KOPT-K1 (cell line): ENCODE measurements around the gene HPDL.

Experiments
- H3K27ac ChIP-seq: fragments of 200-600 bp; sonication (generic); 2 replicates; pipeline ENCODE4 v1.5.1; 2016; ENCODE audit warnings: antibody characterized with exemption, mild to moderate bottlenecking, low read depth, low read length; ENCODE audit not compliant: poor library complexity, severe bottlenecking
- H3K36me3 ChIP-seq: fragments of 200-600 bp; sonication (generic); 2 replicates; pipeline ENCODE4 v1.5.1; 2017; ENCODE audit warnings: antibody characterized with exemption, mild to moderate bottlenecking, low read length, moderate library complexity; ENCODE audit not compliant: insufficient read depth
- H3K9me3 ChIP-seq: fragments of 200-600 bp; sonication (generic); 2 replicates; pipeline ENCODE4 v1.5.1; 2017; ENCODE audit warnings: antibody characterized with exemption, low read length, mild to moderate bottlenecking; ENCODE audit not compliant: insufficient read depth, poor library complexity, severe bottlenecking

The HPDL gene

DNA sequence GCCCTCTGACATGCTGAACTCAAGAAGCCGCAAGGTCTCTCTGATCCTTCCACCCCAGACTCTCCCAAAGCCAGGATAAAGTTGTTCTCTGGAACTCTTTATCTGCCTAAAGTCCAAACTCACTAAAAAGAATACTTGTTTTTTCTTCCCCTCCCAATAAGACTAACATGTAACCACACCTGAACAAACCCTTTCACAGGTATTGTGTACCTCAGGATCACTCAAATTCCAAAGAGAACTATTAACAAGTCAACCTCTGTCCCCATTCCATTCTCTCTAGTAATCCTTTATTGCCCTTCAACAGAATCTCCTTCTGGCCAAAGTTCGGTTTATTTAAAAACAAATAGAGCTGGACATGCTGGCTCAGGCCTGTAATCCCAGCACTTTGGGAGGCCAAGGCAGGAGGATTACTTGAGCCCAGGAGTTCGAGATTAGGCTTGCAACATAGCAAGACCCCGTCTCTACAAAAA is 9.2 kb downstream of the HPDL start:
- H3K9me3 ChIP-seq, result no peaks in the 10 kb centered on the region
- peaks cover 47% of the 10 kb centered on the region for H3K36me3 ChIP-seq
- no peak overlapping the region for H3K27ac ChIP-seq

DNA sequence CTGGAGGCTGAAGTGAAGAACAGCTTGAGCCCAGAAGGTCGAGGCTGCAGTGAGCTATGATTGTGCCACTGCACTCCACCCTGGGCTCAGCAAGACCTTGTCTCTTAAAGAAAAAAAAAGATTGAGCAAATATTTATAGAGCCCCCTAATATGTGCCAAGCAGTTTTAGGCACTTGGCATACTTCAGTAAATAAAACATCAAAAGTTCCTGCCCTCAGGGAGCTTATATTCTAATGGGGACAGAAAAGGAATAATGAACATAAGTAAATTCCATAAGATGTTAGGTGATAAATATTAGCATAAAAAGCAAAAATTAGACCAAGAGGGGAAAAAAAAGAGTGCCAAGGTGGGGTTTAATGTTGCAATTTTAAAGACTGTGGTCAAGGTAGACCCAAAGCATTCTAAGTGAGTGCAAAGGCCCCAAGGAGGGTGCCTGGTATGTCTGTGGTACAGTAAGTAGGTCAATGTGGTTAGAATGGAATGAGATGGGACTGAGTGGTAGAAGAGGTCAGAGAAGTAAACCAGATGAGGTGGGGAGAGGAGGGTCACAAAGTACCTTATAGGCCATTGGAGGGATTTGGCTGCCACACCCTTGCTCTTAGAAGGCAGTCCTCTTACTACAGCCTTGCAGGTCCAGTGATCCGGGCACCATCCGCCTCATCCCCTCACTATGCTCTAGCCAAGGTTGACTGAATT is 11.1 kb downstream of the HPDL start:
- Histone ChIP-seq H3K36me3 (peaks cover 44% of the 10 kb centered on the region), H3K9me3 (no peaks in the 10 kb centered on the region), H3K27ac (no peak overlapping the region)

DNA sequence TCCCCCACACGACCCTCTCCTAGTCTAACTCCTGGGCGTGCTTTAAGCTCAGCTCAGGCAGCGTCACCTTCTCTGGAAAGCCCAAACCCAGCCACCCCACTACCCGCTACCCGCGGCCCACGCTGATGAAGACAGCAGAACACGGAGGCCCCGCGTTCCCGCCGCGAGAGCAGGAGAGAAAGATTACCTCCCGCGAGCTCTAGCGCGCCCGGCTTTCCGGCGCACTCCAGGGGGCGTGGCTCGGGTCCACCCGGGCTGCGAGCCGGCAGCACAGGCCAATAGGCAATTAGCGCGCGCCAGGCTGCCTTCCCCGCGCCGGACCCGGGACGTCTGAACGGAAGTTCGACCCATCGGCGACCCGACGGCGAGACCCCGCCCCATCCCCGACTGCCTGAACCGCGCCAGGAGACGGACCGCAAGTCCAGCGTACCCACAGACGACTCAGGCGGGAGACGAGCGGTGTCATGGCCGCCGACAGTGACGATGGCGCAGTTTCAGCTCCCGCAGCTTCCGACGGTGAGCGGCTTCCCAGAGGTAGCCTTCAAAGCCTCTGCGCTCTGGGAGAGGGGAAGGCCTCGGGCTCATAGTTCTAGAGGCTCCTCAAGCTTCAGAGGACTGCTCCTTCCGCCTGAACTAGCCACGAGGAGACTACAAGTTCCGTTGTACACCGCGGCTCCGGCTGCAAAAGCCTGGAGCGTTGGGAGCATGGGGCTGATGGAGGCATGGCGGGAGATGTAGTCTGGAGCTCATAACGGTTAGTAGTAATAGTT is 13.3 kb downstream of the HPDL start, which contains the start of the genes MUTYH and TOE1:
MUTYH (minus strand) TSS at position 652 of the 770 bp plus-strand sequence. CDS start 5,935 bp downstream, outside the sequence.
TOE1 (plus strand) TSS at position 382 of the 770 bp plus-strand sequence; CDS start at position 465, 83 bp downstream.
- Histone ChIP-seq H3K36me3 (peaks cover 46% of the 10 kb centered on the region), H3K27ac (peak within 1 kb of the TSS; percentile 96), H3K9me3 (no peaks in the 10 kb centered on the region)

DNA sequence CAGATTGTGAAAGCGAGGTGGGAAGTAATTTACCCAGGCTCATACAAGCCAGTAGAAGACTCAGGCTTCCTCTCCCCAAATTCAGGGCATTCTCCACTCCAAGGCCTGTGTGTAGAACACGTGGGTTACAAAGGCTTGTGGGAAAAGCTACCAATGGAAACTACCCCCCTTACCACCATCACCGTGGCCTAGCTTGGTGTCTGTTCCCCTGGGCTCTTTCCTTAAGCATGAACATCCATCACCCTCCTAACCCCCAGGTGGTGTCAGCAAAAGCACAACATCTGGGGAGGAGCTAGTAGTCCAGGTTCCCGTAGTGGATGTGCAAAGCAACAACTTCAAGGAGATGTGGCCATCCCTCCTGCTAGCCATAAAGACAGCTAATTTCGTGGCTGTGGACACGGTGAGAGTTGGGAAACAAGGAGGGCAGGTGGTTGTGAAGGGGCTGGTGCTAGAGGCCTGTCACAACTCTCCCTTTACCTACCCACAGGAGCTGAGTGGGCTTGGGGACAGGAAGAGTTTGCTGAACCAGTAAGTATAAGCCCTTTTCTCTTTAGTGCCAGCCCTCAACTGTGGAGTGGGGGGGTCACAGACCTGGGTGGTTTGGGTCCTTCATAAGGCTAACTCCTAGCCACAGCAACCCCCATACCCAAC is 14.2 kb downstream of the HPDL start:
- Histone ChIP-seq H3K27ac (peak overlapping the region; percentile 96), H3K9me3 (no peaks in the 10 kb centered on the region), H3K36me3 (peaks cover 56% of the 10 kb centered on the region)

DNA sequence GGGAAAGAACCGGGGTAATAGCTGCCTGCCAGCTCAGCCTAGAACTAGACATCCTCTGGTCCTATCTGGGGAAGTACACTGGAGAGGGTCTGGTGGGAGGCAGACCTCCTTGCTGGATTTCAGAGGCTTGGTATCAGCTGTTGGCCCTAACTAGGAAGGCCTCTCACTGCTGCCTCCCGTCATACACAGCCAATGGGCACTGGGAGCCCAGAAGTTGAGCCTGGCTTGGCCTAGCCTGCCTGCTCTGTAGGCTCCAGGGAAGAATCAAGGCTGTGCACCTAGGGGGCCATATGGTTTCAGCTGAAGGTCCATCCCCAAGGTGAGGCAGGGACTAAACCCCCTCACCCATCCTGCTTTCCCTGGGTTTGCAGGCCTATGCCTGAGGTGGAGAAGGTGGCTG is 17.8 kb downstream of the HPDL start:
- Histone ChIP-seq H3K9me3 (no peaks in the 10 kb centered on the region), H3K27ac (no peak overlapping the region), H3K36me3 (peaks cover 60% of the 10 kb centered on the region)

DNA sequence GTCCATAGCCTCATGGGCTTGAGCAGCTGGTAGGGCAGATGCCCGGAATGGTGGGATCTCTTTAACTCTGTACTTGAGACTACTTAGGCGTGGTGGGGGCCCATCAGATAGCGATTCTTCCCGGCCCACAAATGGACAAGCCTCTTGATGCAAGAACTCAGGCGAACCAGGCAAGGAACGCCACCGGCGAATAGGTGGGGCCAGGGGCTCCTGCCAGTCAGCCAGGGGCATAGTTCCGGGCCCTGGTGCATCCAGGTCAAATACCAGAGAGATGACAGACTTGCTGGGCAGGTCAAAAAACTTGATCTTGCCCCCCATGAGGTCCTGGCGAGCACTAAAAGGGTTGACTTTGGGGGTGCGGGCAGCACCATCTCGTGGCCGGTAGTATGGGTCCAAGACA is 18.3 kb downstream of the HPDL start:
- Histone ChIP-seq H3K36me3 (peaks cover 60% of the 10 kb centered on the region), H3K27ac (no peak overlapping the region), H3K9me3 (no peaks in the 10 kb centered on the region)

DNA sequence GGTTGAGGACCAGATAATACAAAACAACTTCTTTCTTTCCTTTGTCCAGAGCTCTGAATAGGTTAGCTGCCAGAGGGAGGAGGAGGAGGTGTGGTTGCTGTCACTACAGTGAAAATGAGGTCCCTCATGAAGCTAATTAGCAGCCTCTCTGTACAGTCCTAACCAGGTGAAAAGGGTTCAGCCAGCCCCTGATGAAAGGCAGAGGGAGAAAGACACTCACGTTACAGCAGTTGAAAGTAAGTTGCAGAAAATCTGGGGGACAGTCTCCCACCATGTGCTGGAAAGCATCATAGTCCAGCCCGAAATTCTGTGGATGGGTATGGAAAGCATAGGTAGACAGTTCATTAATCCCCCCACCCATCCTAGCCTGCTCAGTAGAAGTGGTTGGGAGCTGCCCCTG is 19.8 kb downstream of the HPDL start:
- H3K36me3 ChIP-seq, result peaks cover 57% of the 10 kb centered on the region
- H3K27ac ChIP-seq, result no peak overlapping the region
- no peaks in the 10 kb centered on the region for H3K9me3 ChIP-seq

DNA sequence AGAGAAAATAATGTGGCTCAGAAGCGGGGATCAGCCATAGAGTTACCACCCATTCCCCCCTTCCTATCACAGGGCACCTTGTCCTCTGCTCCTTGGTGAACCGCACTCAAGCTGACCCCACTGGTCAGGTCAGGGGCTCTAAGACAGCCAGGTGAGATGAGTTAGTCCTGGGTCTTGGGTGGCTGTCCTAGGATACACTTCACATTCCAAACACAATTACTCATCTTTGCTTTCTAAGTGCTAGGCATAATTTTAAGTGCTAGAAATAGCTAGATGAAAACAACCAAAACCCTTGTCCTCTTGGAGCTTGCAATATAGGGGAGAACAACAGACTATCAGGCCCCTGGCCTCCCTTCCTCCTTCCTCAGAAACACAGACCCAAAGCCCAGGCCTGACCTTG is 21.3 kb downstream of the HPDL start:
- Histone ChIP-seq H3K9me3 (no peaks in the 10 kb centered on the region), H3K36me3 (peaks cover 41% of the 10 kb centered on the region), H3K27ac (no peak overlapping the region)

DNA sequence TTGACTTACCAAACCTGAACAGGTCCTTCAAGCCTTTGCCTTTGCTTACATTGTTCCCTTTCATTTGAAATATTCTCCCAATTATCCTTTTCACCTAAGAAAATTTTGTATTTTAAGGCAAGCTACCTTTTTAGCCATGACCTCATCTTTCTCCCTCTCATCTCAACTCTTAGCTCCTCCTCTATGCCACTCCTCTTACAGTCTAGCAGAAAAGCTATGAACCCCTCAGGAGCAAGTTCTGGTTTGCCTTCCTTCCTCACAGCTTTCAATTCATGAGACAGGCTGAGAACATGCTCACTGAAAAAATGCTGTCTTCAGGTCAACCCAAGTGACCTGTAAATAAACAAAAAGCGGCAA is 21.9 kb downstream of the HPDL start:
- Histone ChIP-seq H3K36me3 (peaks cover 36% of the 10 kb centered on the region), H3K27ac (no peak overlapping the region), H3K9me3 (no peaks in the 10 kb centered on the region)

DNA sequence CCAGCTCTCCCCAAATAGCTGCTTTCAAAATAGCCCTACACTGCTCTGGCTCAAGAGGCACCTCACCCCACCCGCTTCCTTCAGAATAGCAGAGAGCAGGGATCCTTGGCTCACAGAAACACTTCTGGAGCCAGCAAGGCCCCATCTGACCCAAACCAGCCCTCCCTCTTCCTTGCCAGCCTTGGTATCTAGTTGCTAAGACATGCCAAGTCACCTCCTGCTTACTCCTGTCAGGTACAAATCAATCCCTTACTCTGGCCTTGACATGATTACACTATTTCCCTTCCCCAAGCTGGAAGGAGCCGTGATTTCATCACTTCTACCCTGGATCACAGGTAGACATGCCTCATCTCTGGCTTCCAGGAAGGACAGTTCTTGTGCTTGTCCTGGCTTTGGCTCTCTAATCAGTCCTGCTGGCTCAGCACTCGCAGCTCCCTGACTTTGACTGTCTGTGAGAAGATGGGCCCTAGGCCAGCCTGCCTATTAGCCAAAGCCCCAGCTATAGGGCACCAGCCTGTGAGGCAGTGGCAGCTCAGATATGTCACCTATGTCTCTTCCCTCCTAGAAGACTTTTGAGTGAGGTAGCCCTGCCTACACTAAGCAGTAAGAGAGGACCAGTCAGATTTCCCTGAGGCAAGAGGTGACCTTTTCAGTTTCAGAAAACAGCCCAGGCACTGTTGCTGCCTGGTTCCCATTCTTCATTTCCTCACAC is 22.4 kb downstream of the HPDL start:
- Histone ChIP-seq H3K27ac (no peak overlapping the region), H3K36me3 (peaks cover 30% of the 10 kb centered on the region), H3K9me3 (no peaks in the 10 kb centered on the region)

DNA sequence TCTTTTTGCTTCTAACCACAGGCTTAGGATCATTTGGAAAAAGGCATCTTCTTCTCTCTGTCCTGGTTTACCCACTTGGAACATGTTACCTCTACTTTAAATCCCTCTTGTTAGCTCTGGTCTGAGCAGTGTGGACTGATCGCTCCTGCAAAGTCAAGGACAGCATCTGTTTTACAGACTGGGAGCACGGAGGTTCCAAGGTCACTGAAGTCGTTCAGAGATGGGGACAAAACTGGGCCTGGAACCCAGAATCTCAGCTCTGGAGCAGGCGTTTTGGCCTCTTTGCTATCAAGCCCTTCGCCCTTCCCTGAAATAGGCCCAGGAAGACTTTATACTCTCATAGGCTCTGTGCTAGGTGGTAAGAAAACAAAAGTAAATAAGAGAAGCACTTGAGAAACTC is 24.8 kb downstream of the HPDL start:
- H3K9me3 ChIP-seq, result no peaks in the 10 kb centered on the region
- H3K36me3 ChIP-seq, result peaks cover 7% of the 10 kb centered on the region; the same call in 1 of the 2 replicates
- no peak overlapping the region for H3K27ac ChIP-seq

DNA sequence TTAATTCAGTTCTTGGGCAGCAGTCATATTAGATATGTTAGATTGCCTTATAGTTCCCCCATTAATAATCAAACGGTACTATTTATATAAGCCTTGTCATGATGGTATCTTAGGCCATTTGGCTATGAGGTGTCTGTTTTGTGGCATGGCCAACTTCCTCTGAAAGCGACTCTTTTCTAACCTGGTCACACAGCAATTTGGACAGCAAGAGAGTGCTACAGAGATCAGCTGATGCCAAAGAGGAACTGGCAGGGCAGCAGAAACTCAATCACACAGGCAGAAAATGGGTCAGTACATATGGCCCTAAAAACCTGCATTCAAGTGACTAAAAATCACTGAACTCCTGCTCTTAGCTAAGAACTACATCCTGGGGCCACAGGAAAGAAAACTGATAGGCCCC is 27.0 kb downstream of the HPDL start:
- Histone ChIP-seq H3K36me3 (no peaks in the 10 kb centered on the region), H3K9me3 (no peaks in the 10 kb centered on the region), H3K27ac (no peak overlapping the region)

DNA sequence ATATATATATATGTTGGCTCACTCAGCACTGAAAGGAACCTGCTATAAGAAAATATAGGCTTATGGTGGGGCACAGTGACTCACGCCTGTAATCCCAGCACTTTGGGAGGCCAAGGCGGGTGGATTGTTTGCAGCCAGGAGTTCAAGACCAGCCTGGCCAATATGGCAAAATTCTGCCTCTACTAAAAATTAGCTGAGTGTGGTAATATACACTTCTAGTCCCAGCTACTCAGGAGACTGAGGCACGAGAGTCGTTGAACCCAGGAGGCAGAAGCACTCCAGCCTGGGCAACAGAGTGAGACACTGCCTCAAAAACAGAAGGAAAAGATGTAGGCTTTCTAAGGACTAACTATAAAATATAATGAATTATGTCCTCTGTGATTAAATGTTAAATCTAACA is 28.1 kb downstream of the HPDL start:
- Histone ChIP-seq H3K27ac (no peak overlapping the region), H3K36me3 (no peaks in the 10 kb centered on the region), H3K9me3 (no peaks in the 10 kb centered on the region)

DNA sequence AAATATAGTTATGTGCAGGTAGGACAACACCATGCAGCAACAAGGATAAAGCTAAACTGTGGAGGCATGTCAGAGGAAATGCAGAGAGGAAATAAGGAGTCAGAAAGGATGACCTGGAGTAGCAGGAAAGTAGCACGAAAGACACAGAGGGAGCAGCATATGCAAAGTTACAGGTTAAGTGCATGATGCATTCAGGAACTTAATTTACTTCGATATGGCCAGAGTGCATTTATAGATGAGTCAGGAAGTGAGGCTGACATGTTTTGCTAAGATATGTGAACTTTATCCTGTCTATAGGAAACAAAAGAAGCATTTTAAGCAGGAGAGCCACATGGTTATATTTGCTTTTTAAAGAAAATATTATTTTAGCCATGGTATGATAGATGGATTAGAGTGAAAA is 29.0 kb downstream of the HPDL start:
- H3K36me3 ChIP-seq, result no peaks in the 10 kb centered on the region
- no peak overlapping the region for H3K27ac ChIP-seq
- H3K9me3 ChIP-seq, result no peaks in the 10 kb centered on the region

DNA sequence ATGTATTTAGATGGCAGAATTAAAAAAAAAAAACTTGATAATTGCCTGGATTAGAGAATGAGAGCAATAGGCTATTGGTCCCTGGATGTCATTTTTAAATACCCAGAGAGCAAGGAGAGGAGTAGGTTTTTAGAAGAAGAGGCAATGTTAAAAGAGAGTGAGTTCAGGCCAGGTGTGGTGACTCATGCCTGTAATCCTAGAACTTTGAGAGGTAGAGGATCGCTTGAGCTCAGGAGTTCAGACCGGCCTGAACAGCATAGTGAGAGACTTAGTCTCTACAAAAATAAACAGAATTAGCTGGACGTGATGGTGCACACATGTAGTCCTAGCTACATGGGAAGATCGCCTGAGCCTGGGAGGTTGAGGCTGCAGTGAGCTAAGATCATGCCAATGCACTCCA is 29.5 kb downstream of the HPDL start:
- no peak overlapping the region for H3K27ac ChIP-seq
- H3K9me3 ChIP-seq, result no peaks in the 10 kb centered on the region
- no peaks in the 10 kb centered on the region for H3K36me3 ChIP-seq
